GM19025 (cell line): ENCODE measurements around the gene PPRC1.
"Not testable (repeated sequence)": the region's sequence is repeated elsewhere in the genome, so short reads cannot be mapped to it uniquely, and the experiment has no call there.

Source experiments
- ATAC-seq: cut with Tn5 transposase; IDR thresholded peaks from one replicate; pipeline ENCODE4 v1.9.1; 2021; ENCODE audit warnings: mild to moderate bottlenecking, low read depth, moderate library complexity; ENCODE audit not compliant: unreplicated experiment

PPRC1 gene

GRCh38 chr10:102188941-102189898, 56.4 kb downstream of the PPRC1 start:
- ATAC-seq: not testable (repeated sequence)

- ATAC-seq: no peak
Observed at GRCh38 chr10:102191956-102192355, 59.1 kb downstream of the PPRC1 start.

GRCh38 chr10:102195296-102195870, 62.5 kb downstream of the PPRC1 start:
- no peak for ATAC-seq

- no peak for ATAC-seq
Observed at GRCh38 chr10:102196893-102197292, 64.1 kb downstream of the PPRC1 start.

- no peak for ATAC-seq
Observed at GRCh38 chr10:102198027-102198426, 65.2 kb downstream of the PPRC1 start.
